Right renal pelvis (tissue), 4 donors: ENCODE results near the gene EFR3B. TPM values are rescaled to one million over a fixed set of nuclear protein-coding genes. Genes with fewer than 3 reads are reported as not detected.

Experiments used
- polyA plus RNA-seq, 4 donors: library from polyadenylated mRNA; unstranded; fragments of 120-200 nt; gene quantifications; one replicate each; pipeline ENCODE4 v1.2.1, GENCODE V29; 2013; ENCODE audit not compliant: insufficient read length in 4 of 4

EFR3B gene
- polyA plus RNA-seq, 4 donors: 5.7 to 5.9 (median 5.8) TPM

Other genes with a start within 250 kb of the EFR3B start
- gene PTRHD1, start 248.7 kb upstream of the EFR3B start, polyA plus RNA-seq: 10 to 100 TPM; 37.7 to 43.1 (median 40.7) TPM
- 10 to 100 TPM; 17.2 to 20.4 (median 18.6) TPM for gene CENPO, start 248.7 kb upstream of the EFR3B start, polyA plus RNA-seq
- gene ADCY3, start 121.8 kb upstream of the EFR3B start, polyA plus RNA-seq: 10 to 100 TPM; 19.6 to 27.0 (median 23.4) TPM
- gene DNAJC27, start 70.1 kb upstream of the EFR3B start, polyA plus RNA-seq: 10 to 100 TPM in 2 of 4 donors, 1 to 10 TPM in 2; 9.0 to 11.3 (median 10.2) TPM
- gene POMC, start 126.5 kb downstream of the EFR3B start, polyA plus RNA-seq: 10 to 100 TPM in 1 of 4 donors, 1 to 10 TPM in 3; 4.9 to 11.9 (median 7.7) TPM